OCI-LY7 (cell line): ENCODE measurements around the gene TMEM238. TPM values are rescaled to one million over a fixed set of nuclear protein-coding genes. Genes with fewer than 3 reads are reported as not detected.

Source experiments
- BruUV-seq: library from RNA; stranded (reverse); fragments of 400-500 nt; replicated peaks from 2 replicates; lab custom pipeline; 2021; lab: Mats Ljungman, UMichigan
- CTCF ChIA-PET: fragments of 300-600 bp; sonication (Branson Sonifier 250); formaldehyde crosslinking; loops from one replicate; lab custom pipeline; 2022; ENCODE audit warnings: antibody characterized with exemption; ENCODE audit not compliant: unreplicated experiment; lab: Charles Lee
- POLR2A ChIA-PET: fragments of 300-600 bp; sonication (Branson Sonifier 250); formaldehyde crosslinking; loops from one replicate; lab custom pipeline; 2022; ENCODE audit warnings: antibody characterized with exemption; lab: Charles Lee
- DNase-seq: peaks from one replicate; pipeline ENCODE4 v3.0.0-alpha.2; 2015; ENCODE audit warnings: low spot score
- H2AFZ ChIP-seq: fragments of 200-600 bp; sonication (generic), shearing (Covaris generic); 2 replicates; pipeline ENCODE4 v1.6.1; 2014; ENCODE audit warnings: mild to moderate bottlenecking, antibody characterized with exemption, low read length, moderate library complexity
- H3K27ac ChIP-seq: fragments of 200-600 bp; sonication (generic); 2 replicates; pipeline ENCODE4 v1.5.1; 2014; ENCODE audit warnings: mixed run types, low read depth, mild to moderate bottlenecking, moderate library complexity, low read length, inconsistent platforms; ENCODE audit not compliant: poor library complexity, severe bottlenecking
- H3K36me3 ChIP-seq: fragments of 200-600 bp; sonication (generic); 2 replicates; pipeline ENCODE4 v1.6.1; 2014; ENCODE audit warnings: mild to moderate bottlenecking, antibody characterized with exemption, low read length, moderate library complexity, mixed read lengths; ENCODE audit not compliant: insufficient read depth
- H3K4me1 ChIP-seq: fragments of 200-600 bp; sonication (generic); 2 replicates; pipeline ENCODE4 v1.5.1; 2014; ENCODE audit warnings: mild to moderate bottlenecking, low read length; ENCODE audit not compliant: insufficient read depth, poor library complexity, severe bottlenecking
- H3K4me2 ChIP-seq: fragments of 200-600 bp; sonication (generic); 2 replicates; pipeline ENCODE4 v1.6.1; 2014; ENCODE audit warnings: mild to moderate bottlenecking, low read length
- H3K4me3 ChIP-seq: fragments of 200-600 bp; sonication (generic); 2 replicates; pipeline ENCODE4 v1.5.1; 2014; ENCODE audit warnings: mild to moderate bottlenecking, low read depth, low read length; ENCODE audit not compliant: poor library complexity, severe bottlenecking
- H3K79me2 ChIP-seq: fragments of 200-600 bp; sonication (generic); 2 replicates; pipeline ENCODE4 v1.6.1; 2016; ENCODE audit warnings: low read depth, mild to moderate bottlenecking, low read length, moderate library complexity, mixed read lengths; ENCODE audit not compliant: insufficient read depth
- H3K9me2 ChIP-seq: fragments of 200-600 bp; sonication (generic); 2 replicates; pipeline ENCODE4 v1.6.1; 2016; ENCODE audit warnings: mild to moderate bottlenecking, low read length, mixed read lengths; ENCODE audit not compliant: insufficient read depth
- H3K9me3 ChIP-seq: fragments of 200-600 bp; sonication (generic); 2 replicates; pipeline ENCODE4 v1.6.1; 2014; ENCODE audit warnings: mild to moderate bottlenecking, mixed run types, low read length, mixed read lengths
- H4K20me1 ChIP-seq: fragments of 200-600 bp; sonication (generic); 2 replicates; pipeline ENCODE4 v1.6.1; 2014; ENCODE audit warnings: mild to moderate bottlenecking, antibody characterized with exemption, low read length, moderate library complexity, mixed read lengths; ENCODE audit not compliant: insufficient read depth
- CTCF ChIP-seq: fragments of 200-600 bp; sonication (generic); conservative IDR thresholded peaks from 2 replicates; pipeline ENCODE4 v1.5.1; 2014; ENCODE audit warnings: mild to moderate bottlenecking, antibody characterized with exemption, low read length, moderate library complexity, mixed read lengths
- EZH2phosphoT487 ChIP-seq: fragments of 200-600 bp; sonication (generic); IDR thresholded peaks from 2 replicates; pipeline ENCODE4 v1.6.1; 2018; ENCODE audit warnings: low read depth, borderline replicate concordance, mild to moderate bottlenecking, mixed run types, antibody characterized with exemption, low read length, moderate library complexity, mixed read lengths
- intact Hi-C: fragments of 100-400 bp; cut with micrococcal nuclease; formaldehyde crosslinking; loops from one replicate; pipeline ENCODE4 v1.10.0; 2022; ENCODE audit not compliant: unreplicated experiment
- total RNA-seq, 2 experiments: library from RNA; depleted of rRNA in 1 of 2; stranded (reverse); fragments of >200 nt in 1 of 2; shearing (Covaris generic) in 1 of 2; gene quantifications; 2 replicates each; pipeline ENCODE4 v1.2.3, GENCODE V29; 2014 to 2022

The TMEM238 gene
- total RNA-seq, 2 experiments from 2014 or later = 2.7 to 6.5 TPM

DNA sequence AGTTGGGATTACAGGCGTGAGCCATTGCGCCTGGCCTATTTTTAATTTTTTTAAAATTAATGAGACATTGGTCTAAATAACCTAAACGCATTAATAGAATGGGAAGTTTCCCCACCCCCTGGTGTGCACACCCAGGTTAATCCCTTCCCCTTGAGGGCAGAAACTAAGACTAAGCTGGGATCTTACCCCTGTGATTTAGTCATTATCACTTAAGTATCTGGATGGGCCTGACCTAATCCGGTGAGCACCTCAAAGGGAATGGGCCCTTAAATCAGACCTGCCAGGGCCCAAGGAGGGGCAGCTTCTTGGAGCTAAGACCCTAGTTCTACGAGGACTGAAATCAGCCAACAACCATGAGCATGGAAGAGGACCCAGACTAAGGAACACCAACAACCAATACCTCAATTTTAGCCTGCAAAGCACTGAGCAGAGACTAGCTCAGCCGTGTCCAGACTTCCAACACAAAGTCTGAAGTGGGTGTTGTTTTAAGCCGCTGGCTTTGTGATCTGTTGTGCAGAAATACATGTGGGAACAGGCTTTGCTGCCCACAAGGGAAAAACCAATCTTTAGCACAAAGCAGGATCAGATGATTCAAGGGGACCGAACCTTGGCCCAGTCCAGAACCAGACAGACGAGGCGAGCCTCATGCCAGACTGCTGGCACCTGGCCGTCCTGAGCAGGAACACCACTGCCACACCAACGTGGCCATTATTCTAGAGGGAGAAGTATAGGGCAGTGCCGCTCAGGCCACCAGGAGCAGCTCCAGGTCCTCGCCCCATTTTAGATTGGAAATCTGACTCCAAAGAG is 16.4 kb upstream of the TMEM238 start:
- ChIA-PET CTCF (no interaction called here), POLR2A (no interaction called here)
- Histone ChIP-seq H2AFZ (no peak overlapping the region), H3K79me2 (peaks cover 26% of the 10 kb centered on the region), H3K9me2 (no peaks in the 10 kb centered on the region), H3K36me3 (peaks cover 53% of the 10 kb centered on the region), H3K9me3 (no peaks in the 10 kb centered on the region), H3K4me3 (no peak overlapping the region), H3K4me1 (peaks cover 13% of the 10 kb centered on the region), H3K27ac (no peak overlapping the region), H3K4me2 (no peak overlapping the region), H4K20me1 (peaks cover 18% of the 10 kb centered on the region)
- DNase-seq = no peak
- no TSS peak for BruUV-seq
- intact Hi-C loops = no loop called here
- no peak for TF ChIP-seq EZH2phosphoT487
- TF ChIP-seq CTCF = no peak

- Histone ChIP-seq H3K9me3 (no peaks in the 10 kb centered on the region), H3K4me3 (no peak overlapping the region), H3K79me2 (peaks cover 10% of the 10 kb centered on the region; the same call in 1 of the 2 replicates), H3K36me3 (peaks cover 35% of the 10 kb centered on the region), H3K27ac (no peak overlapping the region), H3K9me2 (no peaks in the 10 kb centered on the region), H3K4me2 (no peak overlapping the region), H2AFZ (no peak overlapping the region), H4K20me1 (peaks cover 17% of the 10 kb centered on the region), H3K4me1 (no peaks in the 10 kb centered on the region)
- intact Hi-C loops = no loop called here
- no peak for DNase-seq
- POLR2A ChIA-PET = no interaction called here
- CTCF ChIA-PET = no interaction called here
- no TSS peak for BruUV-seq
- no peak for TF ChIP-seq CTCF
- no peak for TF ChIP-seq EZH2phosphoT487
Measured at GRCh38 chr19:55398200-55398925, 14.3 kb upstream of the TMEM238 start.
